PC-9 (cell line): ENCODE data around the gene ELF2. TPM values are rescaled to one million over a fixed set of nuclear protein-coding genes. Genes with fewer than 3 reads are reported as not detected.
"Not testable (repeated sequence)": the region's sequence is repeated elsewhere in the genome, so short reads cannot be mapped to it uniquely, and the experiment has no call there.

ENCODE experiments used
- BruUV-seq: library from RNA; stranded (reverse); fragments of 400-500 nt; replicated peaks from 2 replicates; lab custom pipeline; 2021; lab: Mats Ljungman, UMichigan
- CTCF ChIA-PET: fragments of 300-600 bp; sonication (Branson Sonifier 250); formaldehyde crosslinking; loops from one replicate; lab custom pipeline; 2022; ENCODE audit warnings: antibody characterized with exemption; lab: Charles Lee
- POLR2A ChIA-PET: fragments of 300-600 bp; sonication (Branson Sonifier 250); formaldehyde crosslinking; loops from one replicate; lab custom pipeline; 2022; ENCODE audit warnings: antibody characterized with exemption; ENCODE audit not compliant: unreplicated experiment; lab: Charles Lee
- DNase-seq, 2 experiments: peaks; one replicate each; pipeline versions ENCODE4 v3.0.0 to v3.0.0-alpha.2; 2015 to 2022; ENCODE audit warnings: mixed read lengths in 1 of 2
- H2AFZ ChIP-seq: fragments of 200-600 bp; sonication (generic); 2 replicates; pipeline ENCODE4 v1.8.1; 2017; ENCODE audit warnings: antibody characterized with exemption
- H3F3A ChIP-seq: fragments of 200-600 bp; sonication (generic); 2 replicates; pipeline ENCODE4 v1.8.1; 2017; ENCODE audit warnings: antibody characterized with exemption, mild to moderate bottlenecking, low read depth; ENCODE audit not compliant: insufficient read depth
- H3K27ac ChIP-seq: fragments of 200-600 bp; sonication (generic); 2 replicates; pipeline ENCODE4 v1.6.1; 2016; ENCODE audit warnings: mixed run types
- H3K27me3 ChIP-seq: fragments of 200-600 bp; sonication (generic); 2 replicates; pipeline ENCODE4 v1.6.1; 2016; ENCODE audit warnings: low read depth, mixed run types; ENCODE audit not compliant: insufficient read depth
- H3K36me3 ChIP-seq: fragments of 200-600 bp; sonication (generic); 2 replicates; pipeline ENCODE4 v1.6.1; 2016; ENCODE audit warnings: low read depth, mixed run types
- H3K4me1 ChIP-seq: fragments of 200-600 bp; sonication (generic); replicated peaks from 2 replicates; pipeline ENCODE4 v1.6.1; 2016; ENCODE audit warnings: mixed run types; ENCODE audit not compliant: insufficient read depth
- H3K4me2 ChIP-seq: fragments of 200-600 bp; sonication (generic); 2 replicates; pipeline ENCODE4 v1.6.1; 2017; ENCODE audit warnings: mixed run types
- H3K4me3 ChIP-seq: fragments of 200-600 bp; sonication (generic); 2 replicates; pipeline ENCODE4 v1.6.1; 2016; ENCODE audit warnings: mixed run types
- H3K79me2 ChIP-seq: fragments of 200-600 bp; sonication (generic); 2 replicates; pipeline ENCODE4 v1.6.1; 2017; ENCODE audit warnings: low read depth, mixed run types
- H3K9me2 ChIP-seq: fragments of 200-600 bp; sonication (generic); 2 replicates; pipeline ENCODE4 v1.8.1; 2017; ENCODE audit warnings: mild to moderate bottlenecking; ENCODE audit not compliant: insufficient read depth
- H3K9me3 ChIP-seq: fragments of 200-600 bp; sonication (generic); 2 replicates; pipeline ENCODE4 v1.8.1; 2016; ENCODE audit warnings: low read depth; ENCODE audit not compliant: insufficient read depth
- H4K20me1 ChIP-seq: fragments of 200-600 bp; sonication (generic); 2 replicates; pipeline ENCODE4 v1.8.1; 2017; ENCODE audit not compliant: insufficient read depth
- EZH2 ChIP-seq: fragments of 200-600 bp; sonication (generic); IDR thresholded peaks from 2 replicates; pipeline ENCODE4 v1.8.0; 2017; ENCODE audit warnings: antibody characterized with exemption, low read depth
- intact Hi-C: fragments of 100-400 bp; cut with micrococcal nuclease; formaldehyde crosslinking; loops from one replicate; pipeline ENCODE4 v1.10.0; 2022; ENCODE audit not compliant: unreplicated experiment
- total RNA-seq: library from RNA; stranded (reverse); gene quantifications from 2 replicates; pipeline ENCODE4 v1.2.3, GENCODE V29; 2021
- TF ChIP-seq, protein P1 (sequence below): fragments of 200-600 bp; sonication (generic); conservative IDR thresholded peaks from 2 replicates; pipeline ENCODE4 v1.6.1; 2017; ENCODE audit warnings: mixed run types, antibody characterized with exemption, mild to moderate bottlenecking, moderate library complexity

Gene ELF2
- total RNA-seq, 1 experiment from 2014 or later: 30.7 TPM

DNA sequence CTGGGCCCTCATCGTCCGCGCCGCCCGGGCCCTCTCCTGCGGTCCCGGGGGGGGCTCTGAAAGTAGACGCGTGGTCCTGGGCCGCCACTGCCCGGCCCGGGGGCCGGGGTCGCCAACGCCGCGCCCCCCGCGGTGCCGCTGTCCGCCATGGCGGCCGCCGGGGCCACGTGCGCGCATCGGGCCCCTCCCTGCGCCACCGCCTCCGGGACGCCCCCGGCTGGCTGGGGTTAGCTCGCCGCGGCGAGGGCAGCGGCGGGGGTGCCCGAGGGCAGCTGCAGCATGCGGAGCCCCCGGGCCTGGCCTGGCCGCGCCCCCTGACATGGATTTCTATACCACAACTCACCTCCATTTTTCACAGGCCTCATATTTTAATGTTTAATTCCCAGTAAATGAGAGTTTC is 61.8 kb downstream of the ELF2 start:
- intact Hi-C loops: no loop called here
- CTCF ChIA-PET: no interaction called here
- Histone ChIP-seq H3K27me3 (no peaks in the 10 kb centered on the region), H3K27ac (no peak overlapping the region), H3K9me2 (no peaks in the 10 kb centered on the region), H3K4me1 (no peaks in the 10 kb centered on the region), H3K79me2 (no peaks in the 10 kb centered on the region), H3K9me3 (no peaks in the 10 kb centered on the region), H2AFZ (no peak overlapping the region), H3K36me3 (no peaks in the 10 kb centered on the region), H3K4me2 (no peak overlapping the region), H3K4me3 (no peak overlapping the region), H3F3A (no peaks in the 10 kb centered on the region), H4K20me1 (no peaks in the 10 kb centered on the region)
- DNase-seq: no peak
- TF ChIP-seq, protein P1, sequence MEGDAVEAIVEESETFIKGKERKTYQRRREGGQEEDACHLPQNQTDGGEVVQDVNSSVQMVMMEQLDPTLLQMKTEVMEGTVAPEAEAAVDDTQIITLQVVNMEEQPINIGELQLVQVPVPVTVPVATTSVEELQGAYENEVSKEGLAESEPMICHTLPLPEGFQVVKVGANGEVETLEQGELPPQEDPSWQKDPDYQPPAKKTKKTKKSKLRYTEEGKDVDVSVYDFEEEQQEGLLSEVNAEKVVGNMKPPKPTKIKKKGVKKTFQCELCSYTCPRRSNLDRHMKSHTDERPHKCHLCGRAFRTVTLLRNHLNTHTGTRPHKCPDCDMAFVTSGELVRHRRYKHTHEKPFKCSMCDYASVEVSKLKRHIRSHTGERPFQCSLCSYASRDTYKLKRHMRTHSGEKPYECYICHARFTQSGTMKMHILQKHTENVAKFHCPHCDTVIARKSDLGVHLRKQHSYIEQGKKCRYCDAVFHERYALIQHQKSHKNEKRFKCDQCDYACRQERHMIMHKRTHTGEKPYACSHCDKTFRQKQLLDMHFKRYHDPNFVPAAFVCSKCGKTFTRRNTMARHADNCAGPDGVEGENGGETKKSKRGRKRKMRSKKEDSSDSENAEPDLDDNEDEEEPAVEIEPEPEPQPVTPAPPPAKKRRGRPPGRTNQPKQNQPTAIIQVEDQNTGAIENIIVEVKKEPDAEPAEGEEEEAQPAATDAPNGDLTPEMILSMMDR: no peak
- POLR2A ChIA-PET: no interaction called here
- BruUV-seq: no TSS peak

DNA sequence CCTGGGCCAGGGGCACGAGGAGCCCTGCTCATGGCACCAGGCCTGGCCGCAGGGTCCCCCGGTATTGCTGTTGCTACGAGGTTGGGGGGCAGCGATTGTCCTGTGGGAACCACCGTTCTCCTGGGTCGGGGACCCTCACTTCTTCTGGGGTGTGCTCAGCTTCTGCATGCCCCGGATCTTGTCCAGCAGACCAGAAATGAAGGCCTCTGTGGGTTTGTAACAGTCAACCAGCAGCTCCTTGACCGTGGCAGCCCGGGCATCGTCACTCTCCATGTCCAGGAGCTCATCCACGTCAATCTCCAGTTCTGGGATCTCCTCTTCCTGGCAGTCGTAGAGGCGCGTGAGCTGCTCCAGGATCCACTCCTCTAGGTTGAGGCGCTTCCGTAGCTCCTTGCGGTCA is 62.2 kb downstream of the ELF2 start:
- H3K9me2 ChIP-seq, intact Hi-C loops, H3K79me2 ChIP-seq, H4K20me1 ChIP-seq, DNase-seq, H3F3A ChIP-seq, H3K36me3 ChIP-seq, POLR2A ChIA-PET, H3K27me3 ChIP-seq, BruUV-seq, H3K27ac ChIP-seq, H3K4me2 ChIP-seq, H3K4me1 ChIP-seq, H3K9me3 ChIP-seq, H3K4me3 ChIP-seq, CTCF ChIA-PET, H2AFZ ChIP-seq: not testable (repeated sequence)

DNA sequence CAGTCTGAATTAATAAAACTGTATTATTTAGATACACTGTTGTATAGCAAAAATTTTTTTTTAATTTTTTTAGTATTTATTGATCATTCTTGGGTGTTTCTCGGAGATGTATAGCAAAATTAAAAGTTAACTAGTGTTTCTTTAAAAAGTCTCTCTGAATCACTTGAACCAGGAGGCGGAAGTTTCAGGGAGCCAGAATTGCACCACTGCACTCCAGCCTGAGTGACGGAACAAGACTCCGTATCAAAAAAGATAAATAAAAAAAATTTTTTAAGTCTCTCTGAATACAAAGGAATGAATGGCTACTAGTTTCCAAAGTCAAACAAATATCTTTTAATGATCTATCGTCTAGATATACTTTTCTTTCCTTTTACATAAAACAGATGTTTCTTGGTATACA is 64.4 kb downstream of the ELF2 start:
- Histone ChIP-seq H3K36me3 (no peaks in the 10 kb centered on the region), H3F3A (no peaks in the 10 kb centered on the region), H2AFZ (no peak overlapping the region), H3K27me3 (no peaks in the 10 kb centered on the region), H4K20me1 (no peaks in the 10 kb centered on the region), H3K9me3 (no peaks in the 10 kb centered on the region), H3K9me2 (no peaks in the 10 kb centered on the region), H3K79me2 (no peaks in the 10 kb centered on the region), H3K27ac (no peak overlapping the region), H3K4me3 (no peak overlapping the region), H3K4me2 (no peak overlapping the region), H3K4me1 (no peaks in the 10 kb centered on the region)
- intact Hi-C loops: no loop called here
- BruUV-seq: no TSS peak
- DNase-seq: no peak
- ChIA-PET CTCF (no interaction called here), POLR2A (no interaction called here)
- TF ChIP-seq, protein P1: no peak
- TF ChIP-seq EZH2: no peak

DNA sequence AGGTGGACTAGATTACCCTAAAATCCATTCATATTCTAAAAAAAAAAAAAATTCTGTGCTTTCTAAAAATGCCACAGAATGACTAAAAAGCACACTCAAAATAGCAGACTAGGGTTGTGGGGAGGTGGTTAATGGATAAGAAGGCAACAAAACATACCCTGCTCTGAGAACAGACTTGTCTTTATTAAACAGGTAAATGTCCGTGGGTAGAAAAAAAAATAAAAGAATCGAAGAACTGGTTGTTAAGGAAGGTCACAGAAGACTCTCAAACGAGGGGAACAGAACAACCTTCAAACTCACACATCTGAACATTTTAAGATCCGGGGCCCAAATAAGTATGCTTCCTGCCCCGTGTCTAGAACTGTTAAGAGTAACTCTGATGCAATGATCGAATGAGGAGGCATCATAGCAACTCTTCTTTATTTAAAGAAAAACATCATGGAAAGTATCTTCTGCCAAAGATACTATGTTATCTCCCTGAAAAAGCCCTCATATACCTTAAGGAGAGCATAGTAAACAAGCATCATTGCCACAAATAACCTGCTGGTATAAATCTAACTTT is 68.4 kb downstream of the ELF2 start:
- Histone ChIP-seq H2AFZ (no peak overlapping the region), H3K9me3 (no peaks in the 10 kb centered on the region), H3K79me2 (no peaks in the 10 kb centered on the region), H3K27me3 (no peaks in the 10 kb centered on the region), H3K9me2 (no peaks in the 10 kb centered on the region), H3K4me2 (no peak overlapping the region), H3K27ac (no peak overlapping the region), H3K4me1 (no peaks in the 10 kb centered on the region), H3K36me3 (no peaks in the 10 kb centered on the region), H4K20me1 (no peaks in the 10 kb centered on the region), H3F3A (no peaks in the 10 kb centered on the region), H3K4me3 (no peak overlapping the region)
- CTCF ChIA-PET: no interaction called here
- POLR2A ChIA-PET: no interaction called here
- no peak for DNase-seq
- TF ChIP-seq EZH2: no peak
- TF ChIP-seq, protein P1: no peak
- no TSS peak for BruUV-seq
- intact Hi-C loops: no loop called here
